SIG-M5 treated with dmso at 0.1 percent for 504 hours (cell line): ENCODE measurements around the gene NOL3.

Source experiments
- DNase-seq: peaks from one replicate; lab custom pipeline; 2025; ENCODE audit not compliant: unreplicated experiment; lab: John Stamatoyannopoulos, UW

NOL3 gene

GRCh38 chr16:67154578-67155294 lies 15.6 kb upstream of the NOL3 start:
- no peak for DNase-seq

- DNase-seq = peak; percentile 19
Measured at GRCh38 chr16:67155295-67156142, 14.8 kb upstream of the NOL3 start.

GRCh38 chr16:67156143-67156844 lies 14.0 kb upstream of the NOL3 start:
- no peak for DNase-seq

GRCh38 chr16:67157106-67157748 lies 13.1 kb upstream of the NOL3 start:
- no peak for DNase-seq

GRCh38 chr16:67157892-67158635 lies 12.3 kb upstream of the NOL3 start:
- no peak for DNase-seq

- DNase-seq = peak; percentile 51
Measured at GRCh38 chr16:67158637-67159600, 11.4 kb upstream of the NOL3 start.

- DNase-seq = no peak
Measured at GRCh38 chr16:67161595-67162058, 8.7 kb upstream of the NOL3 start.

- DNase-seq = no peak
Measured at GRCh38 chr16:67162506-67163163, 7.7 kb upstream of the NOL3 start.

GRCh38 chr16:67163164-67163998 lies 7.0 kb upstream of the NOL3 start:
- no peak for DNase-seq

GRCh38 chr16:67163999-67164558 lies 6.3 kb upstream of the NOL3 start:
- DNase-seq = no peak

- DNase-seq = no peak
Measured at GRCh38 chr16:67164599-67165061, 5.7 kb upstream of the NOL3 start, which contains the start of gene HSF4. TSS of gene HSF4 (plus strand) at chr16:67164745. CDS start at chr16:67164812, 67 bp downstream.

- no peak for DNase-seq
Measured at GRCh38 chr16:67165121-67166078, 4.9 kb upstream of the NOL3 start.

GRCh38 chr16:67166110-67166547 lies 4.2 kb upstream of the NOL3 start:
- DNase-seq = no peak

GRCh38 chr16:67166598-67167168 lies 3.7 kb upstream of the NOL3 start:
- no peak for DNase-seq

- no peak for DNase-seq
Measured at GRCh38 chr16:67167588-67167987, 2.8 kb upstream of the NOL3 start.

GRCh38 chr16:67169011-67169451 lies 1.3 kb upstream of the NOL3 start:
- DNase-seq = no peak
